Left ventricle myocardium inferior (tissue), 1 donor: ENCODE measurements around the gene TRIM69. TPM values are rescaled to one million over a fixed set of nuclear protein-coding genes. Genes with fewer than 3 reads are reported as not detected.
"Not testable (repeated sequence)": the region's sequence is repeated elsewhere in the genome, so short reads cannot be mapped to it uniquely, and the experiment has no call there.

Experiments
- DNase-seq: peaks from one replicate; pipeline ENCODE4 v3.0.0-alpha.2; 2020
- H3K27ac ChIP-seq: fragments of 200-600 bp; replicated peaks from 2 replicates; pipeline ENCODE4 v1.8.0; 2021
- H3K27me3 ChIP-seq: fragments of 200-600 bp; 2 replicates; pipeline ENCODE4 v1.8.0; 2021; ENCODE audit warnings: low read depth
- H3K36me3 ChIP-seq: fragments of 200-600 bp; 2 replicates; pipeline ENCODE4 v1.8.0; 2021
- H3K4me1 ChIP-seq: fragments of 200-600 bp; 2 replicates; pipeline ENCODE4 v1.8.0; 2021
- H3K4me3 ChIP-seq: fragments of 200-600 bp; 2 replicates; pipeline ENCODE4 v1.8.0; 2021; ENCODE audit warnings: mild to moderate bottlenecking, moderate library complexity
- H3K9me3 ChIP-seq: fragments of 200-600 bp; replicated peaks from 2 replicates; pipeline ENCODE4 v1.8.0; 2021
- intact Hi-C: fragments of 100-400 bp; cut with micrococcal nuclease; formaldehyde crosslinking; loops from one replicate; pipeline ENCODE4 v1.11.0; 2022
- total RNA-seq: library from RNA; stranded (reverse); fragmentation: NEBNext Ultra II Directional; extraction: Animal tissue kit (Norgen Biotek cat#: 25700); gene quantifications from one replicate; pipeline ENCODE4 v1.2.1, GENCODE V29; 2021
- TF ChIP-seq, protein P1 (sequence below): fragments of 200-600 bp; IDR thresholded peaks from 2 replicates; pipeline ENCODE4 v1.8.0; 2021; ENCODE audit warnings: antibody characterized with exemption, mild to moderate bottlenecking, borderline replicate concordance
- donor health status: DM: no; HTN: yes; CAD: no; lungs with severe emphysema.

Gene TRIM69
- total RNA-seq, 1 donor from 2014 or later = 57.6 TPM

DNA sequence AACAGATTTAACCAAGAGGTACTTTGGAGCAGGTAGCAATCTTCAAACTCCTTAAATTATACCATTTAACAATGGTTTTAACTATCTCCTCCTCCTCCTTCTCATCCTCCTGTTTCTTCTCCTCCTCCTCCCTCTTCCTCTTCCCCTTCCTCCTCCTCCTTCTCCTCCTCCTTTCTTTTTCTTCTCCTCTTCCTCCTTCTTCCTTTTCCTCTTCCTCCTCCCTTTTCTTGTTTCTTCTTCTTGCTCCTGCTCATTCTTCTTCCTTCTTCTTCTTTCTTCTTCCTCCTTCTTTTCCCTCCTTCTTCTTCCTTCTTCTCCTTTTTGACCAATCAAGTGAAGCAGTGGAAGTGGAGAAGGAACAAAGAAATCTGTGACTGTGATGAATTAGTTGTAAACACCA, 39.3 kb upstream of the TRIM69 start:
- H3K4me1 ChIP-seq = no peaks in the 10 kb centered on the region

DNA sequence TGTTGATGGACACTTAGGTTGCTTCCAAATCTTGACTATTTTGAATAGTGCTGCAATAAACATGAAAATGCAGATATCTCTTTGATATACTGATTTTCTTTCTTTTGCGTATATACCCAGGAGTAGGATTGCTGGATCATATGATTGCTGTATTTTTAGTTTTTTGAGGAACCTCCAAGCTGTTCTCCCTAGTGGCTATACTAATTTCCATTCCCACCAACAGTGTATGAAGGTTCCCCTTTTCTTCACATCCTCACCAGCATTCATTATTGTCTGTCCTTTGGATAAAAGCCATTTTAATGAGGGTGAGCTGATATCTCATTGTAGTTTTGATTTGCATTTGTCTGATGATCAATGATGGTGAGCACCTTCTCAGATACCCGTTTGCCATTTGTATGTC, 37.7 kb upstream of the TRIM69 start:
- Histone ChIP-seq H3K27ac (no peak overlapping the region), H3K9me3 (peaks cover 29% of the 10 kb centered on the region), H3K4me3 (no peak overlapping the region), H3K27me3 (no peaks in the 10 kb centered on the region), H3K36me3 (no peaks in the 10 kb centered on the region), H3K4me1 (no peaks in the 10 kb centered on the region)
- no peak for DNase-seq
- TF ChIP-seq, protein P1, sequence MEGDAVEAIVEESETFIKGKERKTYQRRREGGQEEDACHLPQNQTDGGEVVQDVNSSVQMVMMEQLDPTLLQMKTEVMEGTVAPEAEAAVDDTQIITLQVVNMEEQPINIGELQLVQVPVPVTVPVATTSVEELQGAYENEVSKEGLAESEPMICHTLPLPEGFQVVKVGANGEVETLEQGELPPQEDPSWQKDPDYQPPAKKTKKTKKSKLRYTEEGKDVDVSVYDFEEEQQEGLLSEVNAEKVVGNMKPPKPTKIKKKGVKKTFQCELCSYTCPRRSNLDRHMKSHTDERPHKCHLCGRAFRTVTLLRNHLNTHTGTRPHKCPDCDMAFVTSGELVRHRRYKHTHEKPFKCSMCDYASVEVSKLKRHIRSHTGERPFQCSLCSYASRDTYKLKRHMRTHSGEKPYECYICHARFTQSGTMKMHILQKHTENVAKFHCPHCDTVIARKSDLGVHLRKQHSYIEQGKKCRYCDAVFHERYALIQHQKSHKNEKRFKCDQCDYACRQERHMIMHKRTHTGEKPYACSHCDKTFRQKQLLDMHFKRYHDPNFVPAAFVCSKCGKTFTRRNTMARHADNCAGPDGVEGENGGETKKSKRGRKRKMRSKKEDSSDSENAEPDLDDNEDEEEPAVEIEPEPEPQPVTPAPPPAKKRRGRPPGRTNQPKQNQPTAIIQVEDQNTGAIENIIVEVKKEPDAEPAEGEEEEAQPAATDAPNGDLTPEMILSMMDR = no peak
- intact Hi-C loops = no loop called here

More for the DNA sequence above, 39.3 kb upstream of the TRIM69 start:
- H3K36me3 ChIP-seq = no peaks in the 10 kb centered on the region
- H3K4me3 ChIP-seq = no peak overlapping the region
- H3K9me3 ChIP-seq = peaks cover 23% of the 10 kb centered on the region
- no peak for DNase-seq
- intact Hi-C loops = no loop called here
- H3K27me3 ChIP-seq = no peaks in the 10 kb centered on the region
- H3K27ac ChIP-seq = no peak overlapping the region
- TF ChIP-seq, protein P1 = no peak

DNA sequence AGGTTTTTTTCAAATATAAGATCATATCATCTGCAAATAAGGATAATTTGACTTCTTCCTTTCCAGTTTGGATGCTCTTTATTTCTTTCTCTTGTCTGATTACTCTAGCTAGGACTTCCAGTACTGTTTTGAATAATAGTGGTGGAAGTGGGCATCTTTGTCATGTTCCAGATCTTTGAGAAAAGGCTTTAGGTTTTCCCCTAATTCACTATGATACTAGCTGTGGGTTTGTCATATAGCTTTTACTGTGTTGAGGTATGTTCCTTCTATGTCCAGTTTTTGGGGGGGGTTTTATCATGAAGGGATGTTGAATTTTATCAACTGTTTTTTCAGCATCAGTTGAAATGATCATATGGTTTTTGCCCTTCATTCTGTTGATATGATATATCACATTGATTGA, 35.7 kb upstream of the TRIM69 start:
- H3K27me3 ChIP-seq, DNase-seq, H3K36me3 ChIP-seq, H3K4me1 ChIP-seq, H3K4me3 ChIP-seq, H3K27ac ChIP-seq: not testable (repeated sequence)
- intact Hi-C loops = loop anchor here (10.0 kb wide), 1 partner anchor 74 kb away; no protein-coding TSS in a partner anchor
- H3K9me3 ChIP-seq = peaks cover 29% of the 10 kb centered on the region

DNA sequence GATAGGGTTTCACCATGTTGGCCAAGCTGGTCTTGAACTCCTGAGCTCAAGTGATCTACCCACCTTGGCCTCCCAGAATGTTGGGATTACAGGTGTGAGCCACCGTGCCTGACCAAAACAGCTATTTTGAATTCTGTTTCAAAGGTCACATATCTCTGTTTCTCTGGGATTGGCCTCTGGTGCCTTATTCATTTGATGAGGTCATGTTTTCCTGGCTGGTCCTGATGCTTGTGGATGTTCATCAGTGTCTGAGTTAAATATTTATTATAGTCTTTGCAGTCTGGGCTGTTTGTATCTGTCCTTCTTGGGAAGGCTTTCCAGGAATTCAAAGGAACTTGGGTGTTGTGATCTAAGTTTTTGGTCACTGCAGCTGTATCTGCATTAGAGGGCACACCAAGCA, 30.3 kb upstream of the TRIM69 start:
- DNase-seq = no peak
- H3K27me3 ChIP-seq = no peaks in the 10 kb centered on the region
- intact Hi-C loops = loop anchor here (10.0 kb wide), 1 partner anchor 69 kb away; no protein-coding TSS in a partner anchor

DNA sequence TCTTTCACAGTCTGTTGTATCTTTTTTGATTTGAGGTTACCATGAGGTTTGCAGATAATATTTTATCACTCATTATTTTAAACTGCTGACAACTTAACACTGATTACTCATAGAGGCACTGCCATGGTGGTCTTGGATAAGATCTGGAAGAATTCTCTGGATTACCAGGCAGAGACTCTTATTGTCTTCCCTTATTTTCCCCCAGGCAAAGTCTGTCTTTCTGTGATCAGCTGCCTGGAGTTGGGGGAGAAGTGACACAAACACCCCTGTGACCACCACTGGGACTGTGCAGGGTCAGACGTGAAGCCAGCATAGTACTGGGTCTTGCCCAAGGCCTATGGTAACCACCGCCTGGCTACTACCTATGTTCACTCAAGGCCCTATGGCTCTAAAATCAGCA, 29.9 kb upstream of the TRIM69 start:
- no peaks in the 10 kb centered on the region for H3K27me3 ChIP-seq
- H3K4me3 ChIP-seq = no peak overlapping the region
- H3K36me3 ChIP-seq = no peaks in the 10 kb centered on the region
- no peak overlapping the region for H3K27ac ChIP-seq
- intact Hi-C loops = loop anchor here (10.0 kb wide), 1 partner anchor 68 kb away; no protein-coding TSS in a partner anchor
- TF ChIP-seq, protein P1 = no peak
- no peak for DNase-seq
- H3K4me1 ChIP-seq = peaks cover 17% of the 10 kb centered on the region
- peaks cover 12% of the 10 kb centered on the region for H3K9me3 ChIP-seq

More for the DNA sequence above, 30.3 kb upstream of the TRIM69 start:
- Histone ChIP-seq H3K36me3 (no peaks in the 10 kb centered on the region), H3K27ac (no peak overlapping the region), H3K4me1 (peaks cover 15% of the 10 kb centered on the region), H3K4me3 (no peak overlapping the region), H3K9me3 (peaks cover 15% of the 10 kb centered on the region)
- TF ChIP-seq, protein P1 = no peak

DNA sequence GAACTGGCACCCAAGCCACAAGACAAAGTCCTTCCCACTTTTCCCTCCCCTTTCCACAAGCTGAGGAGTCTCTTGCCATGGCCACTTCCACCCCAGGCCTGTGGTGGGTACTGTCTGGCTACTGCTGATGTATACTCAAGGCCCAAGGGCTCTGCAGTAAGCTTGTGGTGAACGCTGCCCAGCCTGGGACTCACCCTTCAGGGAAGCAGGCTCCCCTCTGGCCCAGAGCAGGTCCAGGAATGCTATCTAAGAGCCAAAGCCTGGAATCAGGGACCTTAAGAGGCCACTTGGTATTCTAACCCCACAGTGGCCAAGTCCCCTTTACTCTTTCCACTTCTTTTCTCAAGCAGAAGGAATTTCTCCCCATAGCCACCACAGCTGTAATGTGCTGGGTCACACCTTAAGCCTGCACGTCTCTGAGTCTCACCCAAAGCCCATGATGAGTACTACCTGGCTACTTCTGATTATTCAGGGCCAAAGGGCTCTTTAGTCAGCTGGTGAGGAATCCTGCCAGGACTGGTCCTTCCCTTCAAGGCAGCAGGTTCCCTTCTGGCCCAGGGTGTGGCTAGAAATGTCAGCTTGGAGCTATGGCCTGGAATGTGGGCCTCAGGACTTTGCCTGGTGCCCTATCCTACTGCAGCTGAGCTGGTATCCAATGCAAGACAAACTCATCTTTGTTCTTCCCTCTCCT, 29.2 kb upstream of the TRIM69 start:
- intact Hi-C loops = loop anchor here (10.0 kb wide), 1 partner anchor 68 kb away; no protein-coding TSS in a partner anchor
- no peak overlapping the region for H3K4me3 ChIP-seq
- TF ChIP-seq, protein P1 = no peak

More for the DNA sequence above, 29.2 kb upstream of the TRIM69 start:
- Histone ChIP-seq H3K27ac (no peak overlapping the region), H3K9me3 (peaks cover 5% of the 10 kb centered on the region), H3K4me1 (peaks cover 24% of the 10 kb centered on the region), H3K36me3 (no peaks in the 10 kb centered on the region), H3K27me3 (no peaks in the 10 kb centered on the region)
- no peak for DNase-seq
